ENCODE results near the gene LAMC2.
"Not testable (repeated sequence)": the region's sequence is repeated elsewhere in the genome, so short reads cannot be mapped to it uniquely, and the experiment has no call there.

The LAMC2 gene

GRCh38 chr1:183185941-183186490 is at the start of gene LAMC2:
Gene LAMC2, plus strand, starts transcription at chr1:183186264. Its CDS starts 89 bp downstream, at chr1:183186353.
- no peak for DNase-seq (ENCODE audit: low read depth)

- no peak for DNase-seq (ENCODE audit: low read depth)
Observed at GRCh38 chr1:183137782-183138181, 48.3 kb upstream of the LAMC2 start.

DNA sequence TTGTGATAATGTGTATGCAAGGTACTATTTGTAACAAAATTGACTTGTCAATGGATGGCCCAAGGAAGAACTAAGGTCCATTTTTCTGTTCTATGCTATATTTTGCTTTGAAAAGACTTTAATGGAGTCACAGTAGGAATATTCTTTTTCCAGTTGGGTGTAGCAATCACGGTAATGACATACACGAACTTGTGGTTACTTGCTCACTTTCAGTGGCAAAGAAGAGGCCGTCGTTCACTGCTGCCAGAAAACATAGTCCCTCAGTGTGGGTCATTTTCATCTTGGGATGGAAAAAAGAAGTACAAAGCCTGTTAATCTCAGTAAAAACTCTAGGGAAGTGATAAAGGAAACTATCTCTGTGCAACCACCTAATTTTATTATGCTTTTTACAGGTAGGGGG is 47.8 kb upstream of the LAMC2 start:
- DNase-seq (ENCODE audit: low read depth), result no peak

DNA sequence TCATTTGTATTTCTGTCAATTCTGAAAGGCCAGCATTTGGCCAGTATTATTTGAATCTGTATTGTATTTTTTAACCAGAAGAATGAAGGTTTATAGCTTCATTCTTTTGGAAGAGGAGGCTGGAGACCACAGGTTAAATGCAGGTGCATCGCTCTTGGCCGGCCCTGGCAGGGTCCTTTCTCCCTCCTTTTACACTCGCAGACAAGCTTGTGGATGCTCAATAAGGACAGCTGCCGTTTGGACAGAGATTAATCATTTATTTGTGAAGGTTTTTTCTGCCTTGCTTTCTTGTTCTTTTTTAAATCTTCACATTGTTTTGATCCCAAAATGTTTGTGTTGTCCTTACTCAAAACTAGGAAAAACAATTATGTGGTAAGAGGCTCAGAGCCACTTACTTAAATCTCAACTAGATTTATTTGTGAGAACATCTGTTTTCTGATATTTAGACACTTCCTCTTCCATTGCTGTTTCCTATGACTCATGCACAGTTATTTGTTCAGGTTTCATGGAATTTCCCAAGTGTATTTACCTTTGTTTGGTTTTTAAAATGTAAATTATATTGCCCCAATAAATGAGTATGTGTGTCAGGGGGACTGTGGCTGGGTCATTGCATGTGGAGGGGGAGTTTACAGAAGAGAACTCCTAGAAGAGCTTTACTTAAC is 46.7 kb upstream of the LAMC2 start:
- no peak for DNase-seq (ENCODE audit: low read depth)

GRCh38 chr1:183140633-183141032 is 45.4 kb upstream of the LAMC2 start:
- no peak for DNase-seq (ENCODE audit: low read depth)

- DNase-seq (ENCODE audit: low read depth), result no peak
Observed at GRCh38 chr1:183142171-183142570, 43.9 kb upstream of the LAMC2 start.

- no peak for DNase-seq (ENCODE audit: low read depth)
Observed at GRCh38 chr1:183143576-183144315, 42.3 kb upstream of the LAMC2 start.

- no peak for DNase-seq (ENCODE audit: low read depth)
Observed at GRCh38 chr1:183144752-183145151, 41.3 kb upstream of the LAMC2 start.

DNA sequence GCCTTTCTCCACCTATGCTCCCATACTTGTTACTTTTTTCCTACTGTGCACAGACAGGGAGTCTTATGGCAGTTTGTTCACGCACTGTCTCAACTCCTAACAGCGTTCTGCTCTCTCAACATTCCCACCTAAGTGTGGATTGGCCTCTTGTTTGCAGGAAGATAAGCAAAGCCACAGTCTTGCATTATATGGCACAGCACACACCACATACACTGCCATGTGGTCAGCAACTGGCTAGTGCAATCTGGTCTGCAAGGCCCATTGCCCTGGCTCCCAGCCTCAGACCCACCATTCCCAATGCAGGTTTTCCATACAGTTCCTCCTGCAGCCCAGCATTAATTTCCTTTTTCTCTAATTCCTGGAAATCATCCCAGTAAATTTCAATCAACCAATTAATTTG is 38.3 kb upstream of the LAMC2 start:
- DNase-seq (ENCODE audit: low read depth), result no peak

- no peak for DNase-seq (ENCODE audit: low read depth)
Observed at GRCh38 chr1:183148599-183148998, 37.5 kb upstream of the LAMC2 start.

- no peak for DNase-seq (ENCODE audit: low read depth)
Observed at GRCh38 chr1:183149273-183149672, 36.8 kb upstream of the LAMC2 start.

- not testable (repeated sequence) for DNase-seq (ENCODE audit: low read depth)
Observed at GRCh38 chr1:183150032-183150431, 36.0 kb upstream of the LAMC2 start.

DNA sequence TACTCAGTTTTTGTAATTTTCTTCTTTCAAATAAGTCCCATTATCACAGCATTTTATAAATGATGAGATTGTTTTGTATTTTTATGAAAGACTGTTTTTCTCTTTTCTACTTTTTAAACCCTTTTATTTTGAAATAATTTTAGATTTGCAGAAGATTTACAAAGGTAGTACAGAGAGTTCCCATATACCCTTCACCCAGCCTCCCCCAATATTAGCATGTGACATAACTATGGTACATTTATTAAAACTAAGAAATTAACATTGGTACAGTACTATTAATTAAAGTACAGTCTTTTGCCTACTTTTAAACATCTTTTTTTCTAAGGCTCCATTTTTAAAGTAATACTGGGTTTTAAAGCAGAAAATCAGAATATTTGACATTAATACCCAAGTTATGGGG is 35.6 kb upstream of the LAMC2 start:
- no peak for DNase-seq (ENCODE audit: low read depth)

DNA sequence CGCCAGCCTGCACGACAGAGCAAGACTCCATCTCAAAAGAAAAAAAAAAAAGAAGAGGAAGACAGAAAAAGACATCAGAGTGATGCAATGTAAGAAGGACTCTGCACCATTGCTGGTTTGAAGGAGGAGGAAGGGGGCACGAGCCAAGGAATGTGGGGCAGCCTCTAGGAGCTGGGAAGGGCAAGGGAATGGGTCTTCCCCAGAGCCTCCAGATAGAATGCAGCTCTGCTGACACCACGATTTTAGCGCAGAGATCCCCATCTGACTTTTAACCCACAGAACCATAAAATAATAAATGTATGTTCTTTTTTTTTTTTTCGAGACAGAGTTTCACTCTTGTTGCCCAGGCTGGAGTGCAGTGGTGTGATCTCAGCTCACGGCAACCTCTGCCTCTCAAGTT is 33.9 kb upstream of the LAMC2 start:
- DNase-seq (ENCODE audit: low read depth), result no peak

GRCh38 chr1:183155939-183156338 is 30.1 kb upstream of the LAMC2 start:
- no peak for DNase-seq (ENCODE audit: low read depth)

GRCh38 chr1:183159960-183160359 is 26.1 kb upstream of the LAMC2 start:
- no peak for DNase-seq (ENCODE audit: low read depth)

DNA sequence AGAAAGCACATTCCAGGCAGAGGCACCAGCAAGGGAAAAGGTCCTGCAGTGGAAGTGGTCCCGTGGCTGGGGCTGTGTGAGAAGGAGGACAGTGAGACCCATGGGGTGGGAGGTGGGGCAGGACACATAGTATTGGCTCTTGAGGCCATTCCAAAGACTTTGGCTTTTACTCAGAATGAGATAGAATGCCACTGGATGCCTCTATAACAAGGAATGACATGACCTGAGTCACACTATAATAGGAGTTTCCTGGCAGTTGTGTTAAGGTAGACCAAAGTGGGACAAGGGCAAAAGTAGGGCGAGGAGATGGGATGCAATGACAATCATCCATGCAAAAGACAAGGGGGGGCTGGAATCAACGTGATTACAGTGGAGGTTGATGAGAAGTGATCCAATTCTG is 24.7 kb upstream of the LAMC2 start:
- DNase-seq (ENCODE audit: low read depth), result no peak

GRCh38 chr1:183163316-183163715 is 22.7 kb upstream of the LAMC2 start:
- no peak for DNase-seq (ENCODE audit: low read depth)

DNA sequence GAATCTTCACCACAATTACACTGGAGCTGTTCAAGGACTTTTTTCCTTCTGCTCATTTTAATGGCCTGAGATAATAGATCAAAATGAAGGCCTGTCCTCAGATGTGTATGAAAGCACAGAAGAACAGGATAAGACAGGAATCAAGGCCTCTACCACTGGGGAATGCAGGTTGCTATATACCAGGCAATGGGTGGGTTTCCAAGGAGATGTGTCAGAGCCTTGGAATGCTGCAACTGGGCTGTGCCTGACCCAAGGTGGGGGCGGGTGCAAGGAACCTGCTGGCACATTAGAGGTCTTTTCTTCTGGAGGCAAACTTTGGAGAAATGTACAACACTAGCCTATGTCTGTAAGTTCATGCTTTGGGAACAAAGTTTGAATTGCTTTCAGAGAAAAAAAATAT is 21.7 kb upstream of the LAMC2 start:
- DNase-seq (ENCODE audit: low read depth), result no peak

DNA sequence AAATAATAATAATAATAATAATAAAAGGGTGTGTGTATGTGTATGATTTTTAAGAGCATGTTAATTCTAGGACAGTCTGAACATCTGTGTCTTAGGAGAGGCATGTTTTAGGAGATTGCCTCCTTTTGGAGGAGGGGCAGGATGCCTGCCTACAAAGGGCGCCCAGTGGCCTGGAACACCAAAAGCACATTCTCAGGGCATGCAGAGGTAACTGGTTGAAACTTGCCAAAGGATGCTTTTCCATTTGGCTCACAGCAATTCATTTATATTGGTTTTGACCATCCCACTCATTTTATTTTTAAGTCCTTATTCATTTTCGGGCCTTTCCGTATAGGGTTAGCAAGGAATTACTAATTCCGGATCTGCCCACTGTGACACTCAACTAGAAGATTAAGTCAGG is 21.1 kb upstream of the LAMC2 start:
- no peak for DNase-seq (ENCODE audit: low read depth)

GRCh38 chr1:183165456-183165855 is 20.6 kb upstream of the LAMC2 start:
- no peak for DNase-seq (ENCODE audit: low read depth)

- no peak for DNase-seq (ENCODE audit: low read depth)
Observed at GRCh38 chr1:183166454-183166853, 19.6 kb upstream of the LAMC2 start.

GRCh38 chr1:183167676-183168075 is 18.4 kb upstream of the LAMC2 start:
- no peak for DNase-seq (ENCODE audit: low read depth)

DNA sequence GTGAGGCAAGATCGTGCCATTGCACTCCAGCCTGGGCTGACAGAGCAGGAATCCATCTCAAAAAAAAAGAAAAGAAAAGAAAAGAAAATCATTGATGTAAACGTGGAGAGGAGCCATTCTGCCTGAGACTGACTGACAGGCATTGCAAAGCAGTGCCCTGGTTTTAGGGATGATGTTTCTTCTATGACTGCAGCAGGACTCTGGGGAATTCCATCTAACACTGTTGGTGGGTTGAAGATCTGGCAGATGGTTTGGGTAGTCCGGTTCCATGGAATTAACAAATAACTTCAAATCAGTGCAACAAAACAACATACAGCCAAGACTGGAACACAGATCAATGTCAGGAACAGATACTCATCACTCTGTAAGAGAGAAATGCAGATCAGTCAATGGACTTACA is 17.8 kb upstream of the LAMC2 start:
- no peak for DNase-seq (ENCODE audit: low read depth)

Measured in CMK (cell line).